Sigmoid colon (tissue), 7 donors: ENCODE data around the gene RECK. TPM values are rescaled to one million over a fixed set of nuclear protein-coding genes. Genes with fewer than 3 reads are reported as not detected.

Experiments
- DNase-seq: peaks from one replicate; pipeline ENCODE4 v3.0.0-alpha.2; 2019
- H3K27ac ChIP-seq, 4 donors: fragments of 200-600 bp; sonication (generic); one replicate each; pipeline ENCODE4 v1.5.1; 2016 to 2019; ENCODE audit warnings: mild to moderate bottlenecking in 1 of 4
- H3K27me3 ChIP-seq, 3 donors: fragments of 200-600 bp; sonication (generic); one replicate each; pipeline ENCODE4 v1.5.1; 2019; ENCODE audit warnings: mild to moderate bottlenecking in 1 of 3
- H3K36me3 ChIP-seq, 4 donors: fragments of 200-600 bp; sonication (generic); one replicate each; pipeline ENCODE4 v1.5.1; 2016 to 2019
- H3K4me1 ChIP-seq, 4 donors: fragments of 200-600 bp; sonication (generic); one replicate each; pipeline ENCODE4 v1.5.1; 2017 to 2019
- H3K4me3 ChIP-seq, 4 donors: fragments of 200-600 bp; sonication (generic); one replicate each; pipeline ENCODE4 v1.5.1; 2017 to 2019; ENCODE audit warnings: mild to moderate bottlenecking in 2 of 4, moderate library complexity in 1 of 4
- H3K9me3 ChIP-seq, 4 donors: fragments of 200-600 bp in 3 of 4; sonication (generic) in 3 of 4; one replicate each; pipeline versions ENCODE4 v1.5.1 to v1.6.1; 2013 to 2019
- CTCF ChIP-seq, 4 experiments: fragments of 450-650 bp in 3 of 4; fragments of 200-600 bp in 1 of 4; IDR thresholded peaks; one replicate each; pipeline ENCODE4 v1.5.1; 2016 to 2019; ENCODE audit warnings: antibody characterized with exemption in 4 of 4, mild to moderate bottlenecking in 3 of 4, moderate library complexity in 2 of 4
- EP300 ChIP-seq, 4 donors: sonication (generic); formaldehyde crosslinking; IDR thresholded peaks; one replicate each; pipeline ENCODE4 v1.6.1; 2017; ENCODE audit warnings: antibody characterized with exemption in 4 of 4
- POLR2A ChIP-seq, 2 donors: fragments of 450-650 bp; IDR thresholded peaks; one replicate each; pipeline ENCODE4 v1.6.1; 2016; ENCODE audit warnings: antibody characterized with exemption in 2 of 2, mild to moderate bottlenecking in 2 of 2, moderate library complexity in 2 of 2
- POLR2AphosphoS5 ChIP-seq, 4 donors: sonication (generic); formaldehyde crosslinking; IDR thresholded peaks; one replicate each; pipeline ENCODE4 v1.6.1; 2017; ENCODE audit warnings: antibody characterized with exemption in 4 of 4
- WGBS, 2 donors: extraction: QIAGEN DNeasy Blood & Tissue Kit; methylation state at CpG; one replicate each; pipeline ENCODE4 v1.1.7; 2013; 5-methylcytosine and 5-hydroxymethylcytosine counted together
- intact Hi-C: fragments of 100-400 bp; cut with DNase I; formaldehyde crosslinking; loops from one replicate; pipeline ENCODE4 v1.15.1; 2023
- polyA plus RNA-seq, 3 donors: library from polyadenylated mRNA; stranded (reverse); fragments of 200-250 nt; gene quantifications; one replicate each; pipeline ENCODE4 v1.2.3, GENCODE V29; 2013
- total RNA-seq, 4 donors: library from RNA; depleted of rRNA; stranded (reverse); fragments of >200 nt; gene quantifications; one replicate each; pipeline ENCODE4 v1.1.0, GENCODE V29; 2016
- donor health status: healthy with polysubstance abuse.
- donor health status: Bipolar disorder and iron deficiency.
- donor health status: healthy.

RECK gene
- total and polyA plus RNA-seq, 7 donors: 0.23 to 22.2 (median 11.1) TPM

GRCh38 chr9:36118201-36118600 lies 81.5 kb downstream of the RECK start:
- Histone ChIP-seq H3K4me3 (no peak overlapping the region), H3K36me3 (peaks cover 0 to 43% (median 9%) of the 10 kb centered on the region in 4 donors), H3K27ac (no peak overlapping the region), H3K27me3 (no peaks in the 10 kb centered on the region), H3K4me1 (no peaks in the 10 kb centered on the region), H3K9me3 (no peaks in the 10 kb centered on the region)
- intact Hi-C loops: no loop called here
- TF ChIP-seq CTCF (IDR thresholded peaks at IDR 0.05): no peak
- no peak for TF ChIP-seq EP300 (IDR thresholded peaks at IDR 0.05)
- TF ChIP-seq POLR2A (IDR thresholded peaks at IDR 0.05): no peak
- TF ChIP-seq POLR2AphosphoS5 (IDR thresholded peaks at IDR 0.05): no peak
- WGBS, 2 donors: 96 to 97% methylated on average over 2 of the region's 2 CpGs
- DNase-seq: no peak

GRCh38 chr9:36118706-36119105 lies 82.0 kb downstream of the RECK start:
- TF ChIP-seq POLR2A (IDR thresholded peaks at IDR 0.05) (no peak), POLR2AphosphoS5 (IDR thresholded peaks at IDR 0.05) (no peak), CTCF (IDR thresholded peaks at IDR 0.05) (no peak), EP300 (IDR thresholded peaks at IDR 0.05) (no peak)
- H3K27ac ChIP-seq: no peak overlapping the region
- no peak overlapping the region for H3K4me3 ChIP-seq
- intact Hi-C loops: no loop called here
- WGBS, 2 donors: 93 to 95% methylated on average over 15 of the region's 15 CpGs
- H3K36me3 ChIP-seq: peaks cover 0 to 48% (median 10%) of the 10 kb centered on the region in 4 donors
- no peaks in the 10 kb centered on the region for H3K9me3 ChIP-seq
- no peaks in the 10 kb centered on the region for H3K27me3 ChIP-seq
- no peaks in the 10 kb centered on the region for H3K4me1 ChIP-seq
- DNase-seq: no peak

GRCh38 chr9:36119476-36119875 lies 82.8 kb downstream of the RECK start:
- 61 to 83% methylated on average over 7 of the region's 7 CpGs for whole genome bisulfite sequencing, 2 donors
- no peak overlapping the region for H3K4me3 ChIP-seq
- no peak overlapping the region for H3K27ac ChIP-seq
- H3K27me3 ChIP-seq: no peaks in the 10 kb centered on the region
- TF ChIP-seq POLR2A (IDR thresholded peaks at IDR 0.05): no peak
- no peak for TF ChIP-seq CTCF (IDR thresholded peaks at IDR 0.05)
- no peak for TF ChIP-seq POLR2AphosphoS5 (IDR thresholded peaks at IDR 0.05)
- TF ChIP-seq EP300 (IDR thresholded peaks at IDR 0.05): no peak
- DNase-seq: no peak
- intact Hi-C loops: no loop called here
- no peaks in the 10 kb centered on the region for H3K4me1 ChIP-seq
- peaks cover 0 to 48% (median 10%) of the 10 kb centered on the region in 4 donors for H3K36me3 ChIP-seq
- no peaks in the 10 kb centered on the region for H3K9me3 ChIP-seq

- 56 to 86% methylated on average over 4 of the region's 4 CpGs for WGBS, 2 donors
- Histone ChIP-seq H3K4me3 (no peak overlapping the region), H3K27ac (no peak overlapping the region), H3K27me3 (no peaks in the 10 kb centered on the region), H3K4me1 (no peaks in the 10 kb centered on the region), H3K9me3 (no peaks in the 10 kb centered on the region), H3K36me3 (peaks cover 0 to 48% (median 10%) of the 10 kb centered on the region in 4 donors)
- TF ChIP-seq POLR2AphosphoS5 (IDR thresholded peaks at IDR 0.05) (no peak), EP300 (IDR thresholded peaks at IDR 0.05) (no peak), CTCF (IDR thresholded peaks at IDR 0.05) (no peak), POLR2A (IDR thresholded peaks at IDR 0.05) (no peak)
- intact Hi-C loops: no loop called here
- no peak for DNase-seq
These were observed 84.0 kb downstream of the RECK start for GRCh38 chr9:36120705-36121104.

GRCh38 chr9:36121971-36122370 lies 85.3 kb downstream of the RECK start:
- Histone ChIP-seq H3K27ac (no peak overlapping the region), H3K36me3 (peaks cover 0 to 46% (median 10%) of the 10 kb centered on the region in 4 donors), H3K4me1 (no peaks in the 10 kb centered on the region), H3K9me3 (no peaks in the 10 kb centered on the region), H3K4me3 (no peak overlapping the region), H3K27me3 (no peaks in the 10 kb centered on the region)
- WGBS, 2 donors: 93 to 94% methylated on average over 7 of the region's 7 CpGs
- no peak for DNase-seq
- no peak for TF ChIP-seq POLR2A (IDR thresholded peaks at IDR 0.05)
- no peak for TF ChIP-seq POLR2AphosphoS5 (IDR thresholded peaks at IDR 0.05)
- no peak for TF ChIP-seq CTCF (IDR thresholded peaks at IDR 0.05)
- intact Hi-C loops: no loop called here
